SK-N-SH (cell line): Measurements from ENCODE around the gene COL26A1. TPM values are rescaled to one million over a fixed set of nuclear protein-coding genes. Genes with fewer than 3 reads are reported as not detected.
"Not testable (repeated sequence)": the region's sequence is repeated elsewhere in the genome, so short reads cannot be mapped to it uniquely, and the experiment has no call there.

ENCODE experiments used
- CTCF ChIA-PET: fragments of 300-600, 350-600 bp; formaldehyde crosslinking; extraction: SDS; loops from one replicate; lab custom pipeline; 2021; lab: Yijun Ruan, JAX
- POLR2A ChIA-PET: fragments of 350-600 bp; sonication (Branson Sonifier 250); formaldehyde crosslinking; extraction: SDS; loops from one replicate; lab custom pipeline; 2020; ENCODE audit warnings: antibody characterized with exemption, inconsistent platforms; lab: Yijun Ruan, JAX
- DNase-seq: peaks from one replicate; pipeline ENCODE4 v3.0.0; 2012
- H2AFZ ChIP-seq: fragments of 200-600 bp; sonication (generic); 2 replicates; pipeline ENCODE4 v1.8.1; 2016; ENCODE audit warnings: antibody characterized with exemption, mild to moderate bottlenecking, low read depth
- H3F3A ChIP-seq: fragments of 200-600 bp; sonication (generic); replicated peaks from 2 replicates; pipeline ENCODE3; 2016; ENCODE audit warnings: antibody characterized with exemption, mild to moderate bottlenecking; ENCODE audit not compliant: insufficient read depth
- H3K27ac ChIP-seq, 2 experiments: fragments of 200-500 bp in 1 of 2; fragments of 200-600 bp in 1 of 2; sonication (Bioruptor generic) in 1 of 2; sonication (generic), shearing (Covaris generic) in 1 of 2; 2 replicates each; pipeline versions ENCODE4 v1.5.1 to v1.6.1; 2014 to 2016; ENCODE audit warnings: low read depth in 2 of 2, inconsistent platforms in 1 of 2, low read length in 1 of 2, mild to moderate bottlenecking in 1 of 2, mixed read lengths in 1 of 2
- H3K27me3 ChIP-seq: fragments of 200-600 bp; sonication (generic), shearing (Covaris generic); 2 replicates; pipeline ENCODE4 v1.6.1; 2016; ENCODE audit warnings: mixed run types; ENCODE audit not compliant: insufficient read depth
- H3K36me3 ChIP-seq, 2 experiments: fragments of 200-500 bp in 1 of 2; fragments of 200-600 bp in 1 of 2; sonication (Bioruptor generic) in 1 of 2; sonication (generic) in 1 of 2; replicated peaks in 1 of 2; 2 replicates each; pipeline versions ENCODE3 to v1.5.1; 2014 to 2016; ENCODE audit warnings: low read length in 1 of 2, mild to moderate bottlenecking in 1 of 2; ENCODE audit not compliant: insufficient read depth in 2 of 2, control insufficient read depth in 1 of 2
- H3K4me1 ChIP-seq, 2 experiments: fragments of 200-500 bp in 1 of 2; fragments of 200-600 bp in 1 of 2; sonication (Bioruptor generic) in 1 of 2; sonication (generic), shearing (Covaris generic) in 1 of 2; 2 replicates each; pipeline versions ENCODE4 v1.5.1 to v1.6.1; 2014 to 2016; ENCODE audit warnings: low read depth in 1 of 2, low read length in 1 of 2, mixed run types in 1 of 2; ENCODE audit not compliant: insufficient read depth in 2 of 2, control insufficient read depth in 1 of 2
- H3K4me2 ChIP-seq: fragments of 200-600 bp; sonication (generic), shearing (Covaris generic); 2 replicates; pipeline ENCODE4 v1.6.1; 2017; ENCODE audit warnings: mixed run types
- H3K4me3 ChIP-seq, 2 experiments: fragments of 200-500 bp in 1 of 2; fragments of 200-600 bp in 1 of 2; sonication (Bioruptor generic) in 1 of 2; sonication (generic), shearing (Covaris generic) in 1 of 2; 2 replicates each; pipeline versions ENCODE4 v1.5.1 to v1.8.1; 2014 to 2016; ENCODE audit warnings: low read depth in 2 of 2, inconsistent platforms in 1 of 2, low read length in 1 of 2, mild to moderate bottlenecking in 1 of 2, mixed read lengths in 1 of 2, moderate library complexity in 1 of 2
- H3K79me2 ChIP-seq: fragments of 200-600 bp; sonication (generic); 2 replicates; pipeline ENCODE4 v1.8.1; 2017; ENCODE audit warnings: mild to moderate bottlenecking; ENCODE audit not compliant: insufficient read depth
- H3K9ac ChIP-seq: fragments of 200-600 bp; sonication (generic); 2 replicates; pipeline ENCODE4 v1.6.1; 2017; ENCODE audit warnings: mixed run types
- H3K9me2 ChIP-seq: fragments of 200-600 bp; sonication (generic); 2 replicates; pipeline ENCODE4 v1.6.1; 2017; ENCODE audit warnings: mixed run types
- H3K9me3 ChIP-seq: fragments of 200-600 bp; sonication (generic); 2 replicates; pipeline ENCODE4 v1.6.1; 2017; ENCODE audit warnings: mixed run types, mild to moderate bottlenecking, moderate library complexity
- H4K20me1 ChIP-seq: fragments of 200-600 bp; sonication (generic); 2 replicates; pipeline ENCODE4 v1.6.1; 2017; ENCODE audit warnings: mild to moderate bottlenecking, mixed run types; ENCODE audit not compliant: insufficient read depth
- CHD2 ChIP-seq: fragments of 150-350 bp; IDR thresholded peaks from 2 replicates; pipeline ENCODE4 v1.6.1; 2018; ENCODE audit warnings: low read length; ENCODE audit not compliant: partially characterized antibody
- FOXM1 ChIP-seq: IDR thresholded peaks from 2 replicates; pipeline ENCODE4 v1.4.0; 2012; ENCODE audit warnings: low read depth, mild to moderate bottlenecking
- IRF3 ChIP-seq: fragments of 150-350 bp; IDR thresholded peaks from 2 replicates; pipeline ENCODE4 v1.6.1; 2016; ENCODE audit warnings: mild to moderate bottlenecking, low read depth, low read length
- MAX ChIP-seq: IDR thresholded peaks from 2 replicates; pipeline ENCODE4 v1.4.0; 2012; ENCODE audit warnings: low read depth
- NFIC ChIP-seq: IDR thresholded peaks from 2 replicates; pipeline ENCODE4 v1.4.0; 2012; ENCODE audit warnings: borderline replicate concordance
- NRF1 ChIP-seq: IDR thresholded peaks from 2 replicates; pipeline ENCODE4 v1.6.1; 2012; ENCODE audit warnings: low read depth, mild to moderate bottlenecking, low read length
- PBX3 ChIP-seq: IDR thresholded peaks from 2 replicates; pipeline ENCODE4; 2012
- POLR2AphosphoS5 ChIP-seq: IDR thresholded peaks from 2 replicates; pipeline ENCODE4 v1.6.1; 2012; ENCODE audit warnings: low read depth, low read length
- RAD21 ChIP-seq: IDR thresholded peaks from 2 replicates; pipeline ENCODE4 v1.6.1; 2012; ENCODE audit warnings: mild to moderate bottlenecking, low read length
- RCOR1 ChIP-seq: fragments of 150-350 bp; IDR thresholded peaks from 2 replicates; pipeline ENCODE4 v1.6.1; 2017; ENCODE audit warnings: antibody characterized with exemption, low read length
- SMC3 ChIP-seq: IDR thresholded peaks from 2 replicates; pipeline ENCODE4 v1.6.1; 2012; ENCODE audit warnings: low read depth, low read length, improper control_type of control experiment
- TCF12 ChIP-seq: IDR thresholded peaks from 2 replicates; pipeline ENCODE4 v1.4.0; 2012
- TEAD4 ChIP-seq: IDR thresholded peaks from 2 replicates; pipeline ENCODE4 v1.4.0; 2012; ENCODE audit warnings: mild to moderate bottlenecking, borderline replicate concordance; ENCODE audit not compliant: insufficient read depth
- WGBS: methylation state at CpG from one replicate; pipeline ENCODE4 v1.1.6; 2017; ENCODE audit warnings: low lambda C conversion rate; 5-methylcytosine and 5-hydroxymethylcytosine counted together
- polyA plus RNA-seq, 3 experiments: library from polyadenylated mRNA; depleted of rRNA; stranded (reverse); fragments of >200 nt; gene quantifications; 2 replicates each; pipeline ENCODE4 v1.2.3, GENCODE V29; 2012
- TF ChIP-seq, protein P1 (sequence below): fragments of 150-350 bp; IDR thresholded peaks from 2 replicates; pipeline ENCODE4 v1.6.1; 2017; ENCODE audit warnings: antibody characterized with exemption, low read length, low read depth, borderline replicate concordance

The COL26A1 gene
- polyA plus RNA-seq, 1 of the 3 experiments (the other 2 are of a cell fraction), result 0.05 TPM

DNA sequence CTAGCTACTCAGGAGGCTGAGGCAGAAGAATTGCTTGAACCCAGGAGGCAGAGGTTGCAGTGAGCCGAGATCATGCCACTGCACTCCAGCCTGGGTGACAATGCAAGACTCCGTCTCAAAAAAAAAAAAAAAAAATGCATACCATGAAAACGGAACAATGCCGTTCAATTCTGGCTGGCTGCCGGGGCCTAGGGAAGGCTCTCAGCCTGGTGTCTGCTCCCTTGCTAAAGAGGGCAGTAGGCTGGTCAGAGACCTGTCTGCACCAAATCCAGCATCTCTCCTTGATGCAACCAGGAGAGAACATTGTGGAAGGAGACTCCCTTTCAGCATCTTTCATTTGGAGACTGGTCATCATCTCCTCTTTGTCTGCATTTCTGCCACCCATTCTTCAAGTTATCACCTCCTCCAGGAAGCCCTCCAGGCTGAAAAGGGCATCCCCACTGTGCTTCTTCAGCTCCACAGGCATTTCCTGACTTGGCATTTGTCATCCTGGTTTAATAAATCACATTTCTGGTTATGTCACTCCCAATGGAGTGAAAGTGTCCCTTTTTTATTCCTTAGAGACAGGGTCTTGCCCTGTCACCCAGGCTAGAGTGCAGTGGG lies 241.8 kb downstream of the COL26A1 start:
- WGBS, result 82% methylated on average over 5 of the region's 5 CpGs
- H3K27me3 ChIP-seq, result no peaks in the 10 kb centered on the region
- no peaks in the 10 kb centered on the region for H3K79me2 ChIP-seq
- no peaks in the 10 kb centered on the region for H3F3A ChIP-seq
- no peaks in the 10 kb centered on the region for H3K9me2 ChIP-seq
- DNase-seq, result no peak
- no peak overlapping the region for H3K27ac ChIP-seq
- POLR2A ChIA-PET, result no interaction called here
- no peak for TF ChIP-seq TCF12
- no peak for TF ChIP-seq IRF3
- TF ChIP-seq CHD2, result no peak
- TF ChIP-seq, protein P1, sequence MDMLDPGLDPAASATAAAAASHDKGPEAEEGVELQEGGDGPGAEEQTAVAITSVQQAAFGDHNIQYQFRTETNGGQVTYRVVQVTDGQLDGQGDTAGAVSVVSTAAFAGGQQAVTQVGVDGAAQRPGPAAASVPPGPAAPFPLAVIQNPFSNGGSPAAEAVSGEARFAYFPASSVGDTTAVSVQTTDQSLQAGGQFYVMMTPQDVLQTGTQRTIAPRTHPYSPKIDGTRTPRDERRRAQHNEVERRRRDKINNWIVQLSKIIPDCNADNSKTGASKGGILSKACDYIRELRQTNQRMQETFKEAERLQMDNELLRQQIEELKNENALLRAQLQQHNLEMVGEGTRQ, result no peak
- TF ChIP-seq SMC3, result no peak
- no peak for TF ChIP-seq NFIC
- TF ChIP-seq POLR2AphosphoS5, result no peak
- TF ChIP-seq NRF1, result no peak
- TF ChIP-seq FOXM1, result no peak
- no peak for TF ChIP-seq TEAD4
- TF ChIP-seq MAX, result no peak
- no peak for TF ChIP-seq PBX3
- no peak for TF ChIP-seq RAD21
- TF ChIP-seq RCOR1, result no peak
- no peaks in the 10 kb centered on the region for H4K20me1 ChIP-seq
- H3K9ac ChIP-seq, result no peak overlapping the region
- peaks cover 0 to 4% of the 10 kb centered on the region in 2 experiments; a peak in 1 of 4 replicates for H3K4me1 ChIP-seq
- H3K4me3 ChIP-seq, result no peak overlapping the region
- no peaks in the 10 kb centered on the region for H3K9me3 ChIP-seq
- no peaks in the 10 kb centered on the region for H3K36me3 ChIP-seq
- no peak overlapping the region for H3K4me2 ChIP-seq
- no peak overlapping the region for H2AFZ ChIP-seq
- CTCF ChIA-PET, result interaction anchor here (0.7 to 7.4 kb wide), 13 partner anchors 9 to 668 kb away, joined by 3 to 82 read pairs (median 16); partner anchors contain the start of gene CUX1

DNA sequence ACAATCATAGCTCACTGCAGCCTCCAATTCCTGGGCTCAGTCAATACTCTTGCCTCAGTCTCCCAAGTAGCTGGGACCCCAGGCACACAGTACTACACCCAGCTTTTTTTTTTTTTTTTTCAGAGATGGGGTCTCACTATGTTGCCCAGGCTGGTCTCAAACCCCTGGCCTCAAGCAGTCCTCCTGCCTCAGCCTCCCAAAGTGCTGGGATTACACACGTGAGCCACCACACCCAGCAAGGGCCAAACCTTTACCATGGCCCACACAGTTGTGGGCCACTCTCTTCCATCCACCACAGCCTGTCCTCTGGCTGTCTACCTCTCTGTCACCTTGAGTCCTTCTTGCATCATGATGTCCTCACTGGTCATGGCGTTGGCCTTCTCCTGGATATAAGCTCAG lies 242.3 kb downstream of the COL26A1 start:
- H3K27me3 ChIP-seq, H3F3A ChIP-seq, H3K4me2 ChIP-seq, H3K9me3 ChIP-seq, H3K79me2 ChIP-seq, H3K9ac ChIP-seq, H2AFZ ChIP-seq, H3K27ac ChIP-seq, H3K36me3 ChIP-seq, DNase-seq, H4K20me1 ChIP-seq, H3K9me2 ChIP-seq, H3K4me1 ChIP-seq, H3K4me3 ChIP-seq: not testable (repeated sequence)
- 91% methylated on average over 2 of the region's 2 CpGs for WGBS
- ChIA-PET POLR2A (interaction anchor here (0.6 kb wide), 1 partner anchor 69 kb away, joined by 3 read pairs; no protein-coding TSS in a partner anchor), CTCF (interaction anchor here (0.7 to 7.4 kb wide), 6 partner anchors 9 to 668 kb away, joined by 3 to 82 read pairs (median 14); no protein-coding TSS in a partner anchor)
